Fibroblast of skin of right biceps (primary cell): ENCODE data around the gene OR56A1.

Source experiments
- DNase-seq: peaks from one replicate; pipeline ENCODE4 v3.0.0-alpha.2; 2013

Gene OR56A1

DNA sequence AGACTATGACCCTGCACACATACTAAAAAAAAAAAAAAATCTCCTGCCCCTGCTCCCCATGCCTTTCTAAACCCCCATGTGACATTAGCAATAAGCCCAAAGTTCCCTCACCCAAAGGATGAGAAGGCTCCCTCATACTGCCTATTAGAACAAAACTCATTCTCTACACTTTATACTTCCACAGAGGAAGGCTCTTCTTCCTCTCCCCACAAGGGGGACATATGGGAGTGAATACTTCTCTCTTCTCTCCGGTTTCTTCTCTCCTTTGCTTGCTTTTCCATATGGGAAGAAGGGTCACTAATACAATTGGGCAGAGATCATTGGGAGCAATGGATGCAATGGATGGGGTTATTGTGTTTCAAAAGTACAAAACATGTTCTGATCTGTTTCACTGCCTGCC lies 47.1 kb downstream of the OR56A1 start:
- DNase-seq = no peak

- no peak for DNase-seq
These were observed 57.0 kb downstream of the OR56A1 start for GRCh38 chr11:5973530-5973929.
